Spinal cord (tissue), 10 donors: ENCODE measurements around the gene SHISA9. TPM values are rescaled to one million over a fixed set of nuclear protein-coding genes. Genes with fewer than 3 reads are reported as not detected.

Experiments used
- DNase-seq, 6 donors: peaks; one replicate each; pipeline versions ENCODE4 v3.0.0 to v3.0.0-alpha.2; 2013 to 2015; ENCODE audit warnings: low spot score in 6 of 6, low read depth in 4 of 6
- H3K27ac ChIP-seq: one replicate; pipeline ENCODE4 v1.5.1; 2013; ENCODE audit warnings: low read depth, low read length, control low read depth
- H3K27me3 ChIP-seq: one replicate; pipeline ENCODE4 v1.6.1; 2013; ENCODE audit warnings: low read length; ENCODE audit not compliant: control insufficient read depth, insufficient read depth
- H3K36me3 ChIP-seq: one replicate; pipeline ENCODE4 v1.6.1; 2013; ENCODE audit warnings: low read length; ENCODE audit not compliant: control insufficient read depth, insufficient read depth
- H3K4me1 ChIP-seq: one replicate; pipeline ENCODE4 v1.6.1; 2013; ENCODE audit warnings: low read length; ENCODE audit not compliant: control insufficient read depth, insufficient read depth
- H3K4me3 ChIP-seq: one replicate; pipeline ENCODE4 v1.5.1; 2013; ENCODE audit warnings: low read depth, low read length, control low read depth
- H3K9me3 ChIP-seq: one replicate; pipeline ENCODE4 v1.6.1; 2013; ENCODE audit warnings: low read length; ENCODE audit not compliant: control insufficient read depth, insufficient read depth
- WGBS: methylation state at CpG from one replicate; pipeline ENCODE4 v1.1.5; 2013; ENCODE audit warnings: missing lambda C conversion rate; ENCODE audit not compliant: insufficient coverage; 5-methylcytosine and 5-hydroxymethylcytosine counted together
- polyA plus RNA-seq, 2 donors: library from polyadenylated mRNA; unstranded; fragments of 120-200 nt; gene quantifications; one replicate each; pipeline ENCODE4 v1.2.1, GENCODE V29; 2013; ENCODE audit not compliant: insufficient read length in 2 of 2
- total RNA-seq, 2 donors: library from RNA; depleted of rRNA in 1 of 2; stranded (reverse); fragments of 120-200 nt in 1 of 2; fragments of >200 nt in 1 of 2; gene quantifications; one replicate each; pipeline versions ENCODE4 v1.2.3 to v1.2.4, GENCODE V29; 2013 to 2014
- donor health status: healthy.

The SHISA9 gene
- total and polyA plus RNA-seq, 4 donors: 6.2 to 23.3 (median 14.7) TPM

DNA sequence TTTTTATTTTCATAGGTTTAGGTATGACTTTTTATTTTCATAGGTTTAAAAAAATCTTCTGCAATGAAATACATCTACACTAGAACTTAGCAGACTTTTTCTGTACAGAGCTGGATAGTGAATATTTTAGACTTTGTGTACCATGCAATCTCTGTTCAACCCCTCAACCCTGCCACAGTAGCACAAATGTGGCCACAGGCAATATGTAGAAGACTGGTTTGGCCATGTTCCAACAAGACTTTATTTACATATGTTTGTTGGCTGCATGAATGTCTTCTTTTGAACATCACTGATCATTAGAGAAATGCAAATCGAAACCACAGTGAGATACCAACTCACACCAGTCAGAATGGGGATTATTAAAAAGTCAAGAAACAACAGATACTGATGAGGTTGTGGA, 229.2 kb downstream of the SHISA9 start:
- WGBS: no CpG with 5 or more reads among the region's 1 CpG
- peak in 1 of 6 donors; percentile 23 for DNase-seq
- Histone ChIP-seq H3K27me3 (no peaks in the 10 kb centered on the region), H3K27ac (no peak overlapping the region), H3K36me3 (no peaks in the 10 kb centered on the region), H3K9me3 (no peaks in the 10 kb centered on the region), H3K4me3 (no peak overlapping the region), H3K4me1 (no peaks in the 10 kb centered on the region)

DNA sequence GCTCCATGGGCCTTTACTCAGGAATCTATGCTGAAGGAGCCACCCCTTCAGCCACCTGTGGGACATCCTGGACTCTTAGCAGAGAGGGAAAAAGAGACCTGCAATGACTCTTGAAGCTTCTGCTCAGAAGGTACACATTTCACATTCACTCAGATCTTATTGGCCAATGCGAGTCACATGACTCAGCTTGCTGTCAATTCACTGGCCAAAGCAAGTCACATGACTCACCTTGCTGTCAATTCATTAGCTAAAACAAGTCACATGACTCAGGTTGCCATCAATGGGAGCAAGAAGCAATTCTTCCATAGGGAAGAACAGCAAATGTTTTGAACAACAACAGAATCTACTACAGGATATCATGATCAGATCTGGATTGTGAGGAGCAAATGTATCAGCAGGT, 233.4 kb downstream of the SHISA9 start:
- Histone ChIP-seq H3K4me3 (no peak overlapping the region), H3K9me3 (no peaks in the 10 kb centered on the region), H3K27me3 (no peaks in the 10 kb centered on the region), H3K36me3 (no peaks in the 10 kb centered on the region), H3K27ac (no peak overlapping the region), H3K4me1 (no peaks in the 10 kb centered on the region)
- WGBS: 94% methylated on average over 1 of the region's 1 CpG
- no peak for DNase-seq

DNA sequence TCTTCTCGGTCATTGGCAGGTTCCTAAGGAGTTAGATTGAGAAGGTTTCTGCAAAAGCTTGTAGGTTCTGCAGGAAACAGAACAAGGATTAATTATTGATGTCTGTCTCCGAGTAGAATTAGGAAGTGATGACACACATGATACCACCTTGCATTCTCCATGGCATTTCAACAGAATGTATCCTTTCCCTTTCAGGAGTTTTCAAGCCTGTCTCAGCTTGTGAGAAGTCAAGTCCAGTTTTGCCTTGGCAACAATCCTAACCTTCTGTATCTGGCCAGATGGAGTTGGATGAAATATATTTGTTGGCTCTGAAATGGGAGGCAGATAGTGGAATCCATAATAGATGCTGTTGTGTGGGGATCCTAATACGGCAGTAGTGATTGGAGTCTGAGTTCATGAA, 235.5 kb downstream of the SHISA9 start:
- no peak overlapping the region for H3K27ac ChIP-seq
- H3K9me3 ChIP-seq: no peaks in the 10 kb centered on the region
- H3K27me3 ChIP-seq: no peaks in the 10 kb centered on the region
- H3K36me3 ChIP-seq: no peaks in the 10 kb centered on the region
- no peaks in the 10 kb centered on the region for H3K4me1 ChIP-seq
- DNase-seq: peak in 1 of 6 donors; percentile 45
- no peak overlapping the region for H3K4me3 ChIP-seq
- no CpG with 5 or more reads among the region's 3 CpGs for WGBS

DNA sequence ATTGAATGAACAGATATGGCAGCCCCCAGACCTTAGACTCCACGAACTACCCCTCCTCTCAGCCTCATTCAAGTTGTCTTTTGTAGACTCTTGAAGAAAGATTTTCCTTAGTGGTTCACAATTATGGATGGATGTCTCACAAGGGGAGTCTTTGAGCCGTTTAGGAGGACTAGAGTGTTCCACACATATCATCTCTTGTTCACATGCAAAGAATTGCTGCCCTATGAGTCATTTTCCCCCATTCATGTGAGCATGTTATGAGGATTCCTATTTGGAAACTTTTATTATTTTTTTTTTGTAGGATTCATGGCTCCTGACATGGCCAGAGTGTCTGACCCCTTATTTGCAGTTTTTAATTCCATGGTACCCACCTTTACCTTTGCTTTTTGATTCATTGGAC, 237.1 kb downstream of the SHISA9 start:
- H3K27me3 ChIP-seq: no peaks in the 10 kb centered on the region
- H3K27ac ChIP-seq: no peak overlapping the region
- no peak for DNase-seq
- no peak overlapping the region for H3K4me3 ChIP-seq
- no CpG with 5 or more reads among the region's 2 CpGs for WGBS
- H3K9me3 ChIP-seq: no peaks in the 10 kb centered on the region
- no peaks in the 10 kb centered on the region for H3K36me3 ChIP-seq
- no peaks in the 10 kb centered on the region for H3K4me1 ChIP-seq

DNA sequence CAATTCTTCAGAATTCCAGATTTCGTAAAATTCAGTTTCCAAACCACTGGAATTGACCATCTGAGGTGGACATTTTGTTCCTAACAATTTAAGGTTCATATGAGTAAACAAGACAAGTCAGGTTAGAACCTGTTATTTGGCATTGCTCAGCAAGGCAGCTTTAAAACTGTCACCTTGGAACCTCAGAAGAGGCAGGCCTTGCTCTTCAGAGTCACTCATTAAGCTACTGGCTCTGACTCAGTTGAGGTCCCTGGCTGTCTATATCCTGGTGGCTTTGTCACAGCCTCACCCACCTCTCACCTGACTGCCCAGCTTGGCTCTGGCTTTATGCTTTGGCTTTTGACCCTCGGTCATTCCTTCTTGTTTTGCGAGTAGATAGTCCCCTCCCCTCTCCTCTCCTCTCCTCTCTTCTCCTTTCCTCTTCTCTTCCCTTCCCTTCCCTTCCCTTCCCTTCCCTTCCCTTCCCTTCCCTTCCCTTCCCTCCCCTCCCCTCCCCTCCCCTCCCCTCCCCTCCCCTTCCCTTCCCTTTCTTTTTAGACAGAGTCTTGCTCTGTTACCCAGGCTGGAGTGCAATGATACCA, 238.4 kb downstream of the SHISA9 start:
- no peak for DNase-seq
- Histone ChIP-seq H3K4me3 (no peak overlapping the region), H3K27ac (no peak overlapping the region), H3K27me3 (no peaks in the 10 kb centered on the region), H3K4me1 (no peaks in the 10 kb centered on the region), H3K9me3 (no peaks in the 10 kb centered on the region), H3K36me3 (no peaks in the 10 kb centered on the region)
- WGBS: 100% methylated on average over 1 of the region's 3 CpGs

DNA sequence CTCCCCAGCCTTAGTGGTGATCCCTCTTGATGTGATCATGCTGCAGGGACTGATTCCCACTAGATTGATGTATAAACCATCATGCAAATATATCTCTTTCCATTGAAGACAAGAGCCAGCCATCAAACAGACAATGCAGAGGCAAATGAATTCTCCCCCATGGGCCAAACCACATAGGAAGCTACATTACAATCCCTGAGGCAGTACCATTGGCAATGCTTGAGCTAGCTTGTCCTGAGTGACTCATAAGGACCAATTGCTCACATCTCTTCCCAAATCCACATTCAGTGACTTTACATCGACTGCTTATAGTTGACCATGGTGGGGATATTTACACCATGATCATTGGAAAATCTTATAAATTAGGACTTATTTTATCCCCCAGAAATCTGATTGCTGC, 242.2 kb downstream of the SHISA9 start:
- Histone ChIP-seq H3K4me3 (no peak overlapping the region), H3K4me1 (no peaks in the 10 kb centered on the region), H3K27me3 (no peaks in the 10 kb centered on the region), H3K36me3 (no peaks in the 10 kb centered on the region), H3K9me3 (no peaks in the 10 kb centered on the region), H3K27ac (no peak overlapping the region)
- no peak for DNase-seq
- WGBS: no CpG with 5 or more reads among the region's 1 CpG

DNA sequence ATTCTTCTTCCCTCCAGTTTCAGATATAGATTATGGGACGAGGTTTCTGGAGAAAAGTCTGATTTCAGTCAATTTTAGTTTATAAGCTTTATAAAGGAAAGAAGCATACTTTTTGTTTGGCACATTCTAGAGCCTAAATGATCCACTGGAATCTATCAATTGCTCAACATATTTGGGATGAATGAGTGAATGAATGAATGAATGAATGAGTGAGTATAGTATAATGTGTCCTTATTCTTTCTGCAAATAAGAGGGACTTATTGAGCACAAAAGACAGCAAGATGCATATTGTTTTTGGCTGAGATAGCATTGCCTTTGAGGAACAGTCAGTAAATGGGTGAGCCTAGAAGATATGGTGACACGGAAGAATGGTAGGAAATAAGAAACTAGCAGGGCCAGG, 245.4 kb downstream of the SHISA9 start:
- WGBS: 70% methylated on average over 1 of the region's 2 CpGs
- Histone ChIP-seq H3K4me1 (no peaks in the 10 kb centered on the region), H3K36me3 (no peaks in the 10 kb centered on the region), H3K4me3 (no peak overlapping the region), H3K27ac (no peak overlapping the region), H3K27me3 (no peaks in the 10 kb centered on the region), H3K9me3 (no peaks in the 10 kb centered on the region)
- DNase-seq: no peak

DNA sequence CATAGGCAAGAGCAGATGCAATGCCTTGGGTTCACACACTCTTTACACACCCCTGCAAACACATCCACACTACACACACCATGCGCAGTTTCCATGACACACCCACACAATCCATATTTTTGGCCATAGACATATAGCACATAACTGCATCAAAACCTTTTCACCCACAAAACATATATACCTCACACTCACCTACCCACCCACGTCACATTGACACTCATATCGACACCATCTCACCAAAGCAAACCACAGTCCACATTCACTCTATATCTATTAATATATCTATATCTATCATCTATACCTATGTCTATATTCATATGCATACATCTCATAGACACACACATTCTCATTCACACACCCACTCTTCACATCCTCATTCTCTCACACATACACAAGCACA, 246.9 kb downstream of the SHISA9 start:
- Histone ChIP-seq H3K4me3 (no peak overlapping the region), H3K9me3 (no peaks in the 10 kb centered on the region), H3K4me1 (no peaks in the 10 kb centered on the region), H3K27ac (no peak overlapping the region), H3K36me3 (no peaks in the 10 kb centered on the region), H3K27me3 (no peaks in the 10 kb centered on the region)
- WGBS: 79% methylated on average over 1 of the region's 3 CpGs
- no peak for DNase-seq

DNA sequence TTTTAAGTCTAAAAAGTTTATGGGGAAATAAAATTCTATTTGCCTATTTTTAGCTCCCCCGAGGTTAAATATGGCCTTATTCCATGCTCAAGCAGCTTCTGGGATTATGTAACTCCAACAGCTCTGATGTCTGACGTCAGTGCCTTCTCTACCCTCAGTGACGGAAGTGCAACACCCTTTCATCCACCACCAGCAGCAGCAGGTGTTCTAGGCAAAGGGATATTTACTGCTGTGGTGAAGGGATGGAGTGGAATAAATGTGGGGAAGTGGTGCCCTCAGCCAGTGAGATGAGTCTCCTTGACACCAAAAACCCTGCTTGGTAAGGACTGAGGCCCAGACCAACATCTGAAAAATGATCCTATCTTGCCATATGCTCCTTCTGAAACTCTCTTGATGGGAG, 247.4 kb downstream of the SHISA9 start:
- Histone ChIP-seq H3K36me3 (no peaks in the 10 kb centered on the region), H3K4me1 (no peaks in the 10 kb centered on the region), H3K4me3 (no peak overlapping the region), H3K27ac (no peak overlapping the region), H3K27me3 (no peaks in the 10 kb centered on the region), H3K9me3 (no peaks in the 10 kb centered on the region)
- no CpG with 5 or more reads among the region's 3 CpGs for WGBS
- DNase-seq: no peak

DNA sequence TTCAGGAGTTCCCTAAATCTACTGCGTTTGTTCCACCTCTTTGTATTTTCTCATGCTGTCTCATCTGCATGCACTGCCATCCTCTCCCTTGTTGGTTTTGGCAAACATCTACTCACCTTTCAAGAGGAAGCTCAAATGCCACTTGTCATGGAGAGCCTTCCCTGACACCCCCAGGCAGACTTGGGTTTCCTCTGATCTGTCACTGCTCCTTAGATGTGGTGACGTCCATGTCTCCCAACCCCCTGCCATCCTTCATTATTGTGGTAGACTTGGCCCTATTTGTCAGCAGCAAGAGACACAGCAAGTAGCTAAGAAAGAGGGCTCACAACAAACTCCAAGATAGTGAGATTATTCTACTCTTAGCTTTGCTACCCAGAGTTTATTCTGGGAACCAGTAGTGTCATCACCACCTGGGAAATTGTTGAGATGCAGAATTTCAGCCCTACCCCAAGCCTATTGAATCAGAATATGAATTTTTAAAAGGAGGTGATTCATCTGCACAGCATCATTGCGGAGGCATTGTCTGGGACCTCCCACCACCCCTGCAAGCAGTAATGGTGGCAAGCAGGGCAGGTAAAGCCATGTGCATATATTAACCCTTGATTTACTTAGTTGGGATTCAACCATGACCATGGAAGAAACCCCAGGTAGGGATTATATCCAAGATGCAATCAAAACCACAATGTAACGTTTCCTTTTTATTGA, 248.9 kb downstream of the SHISA9 start:
- H3K4me3 ChIP-seq: no peak overlapping the region
- H3K36me3 ChIP-seq: no peaks in the 10 kb centered on the region
- H3K27ac ChIP-seq: no peak overlapping the region
- H3K27me3 ChIP-seq: no peaks in the 10 kb centered on the region
- no peak for DNase-seq
- H3K9me3 ChIP-seq: no peaks in the 10 kb centered on the region
- WGBS: 58% methylated on average over 3 of the region's 4 CpGs
- H3K4me1 ChIP-seq: peaks cover under 1% of the 10 kb centered on the region
